GM13977 (cell line): ENCODE data around the gene FILIP1L.

ENCODE experiments used
- DNase-seq: peaks from one replicate; pipeline ENCODE4 v3.0.0; 2012; ENCODE audit warnings: low spot score
- CTCF ChIP-seq: IDR thresholded peaks from 2 replicates; pipeline ENCODE4 v1.5.1; 2012; ENCODE audit warnings: mild to moderate bottlenecking, control low read depth; ENCODE audit not compliant: insufficient read depth; ENCODE audit errors: extremely low read depth, missing control alignments
- in situ Hi-C: fragments of 300-500 bp; cut with MboI; formaldehyde crosslinking; loops from one replicate; pipeline ENCODE4 v1.12.0; 2022; ENCODE audit warnings: low sequenced_read_pairs, low pct_unique_long_range_greater_than_20kb, mixed read lengths, inconsistent platforms; ENCODE audit not compliant: unreplicated experiment

Gene FILIP1L

GRCh38 chr3:100149130-100149529, 34.8 kb upstream of the FILIP1L start:
- in situ Hi-C loops, result no loop called here
- TF ChIP-seq CTCF, result no peak
- no peak for DNase-seq

GRCh38 chr3:100144255-100144866, 30.1 kb upstream of the FILIP1L start:
- no peak for TF ChIP-seq CTCF
- DNase-seq, result peak; percentile 53
- in situ Hi-C loops, result no loop called here

GRCh38 chr3:100141586-100141985, 27.3 kb upstream of the FILIP1L start:
- DNase-seq, result no peak
- no peak for TF ChIP-seq CTCF
- in situ Hi-C loops, result no loop called here

GRCh38 chr3:100140976-100141375, 26.7 kb upstream of the FILIP1L start:
- no peak for DNase-seq
- no peak for TF ChIP-seq CTCF
- in situ Hi-C loops, result no loop called here

- in situ Hi-C loops, result no loop called here
- DNase-seq, result no peak
- no peak for TF ChIP-seq CTCF
Observed at GRCh38 chr3:100136921-100137320, 22.6 kb upstream of the FILIP1L start.

- TF ChIP-seq CTCF, result no peak
- in situ Hi-C loops, result no loop called here
- no peak for DNase-seq
Observed at GRCh38 chr3:100131241-100131640, 16.9 kb upstream of the FILIP1L start.

- no peak for TF ChIP-seq CTCF
- DNase-seq, result no peak
- in situ Hi-C loops, result no loop called here
Observed at GRCh38 chr3:100129941-100130340, 15.6 kb upstream of the FILIP1L start.
